Retina (tissue), 1 donor: ENCODE data around the gene BAIAP2.

Source experiments
- DNase-seq: peaks from one replicate; pipeline ENCODE4 v3.0.0-alpha.2; 2016

The BAIAP2 gene

GRCh38 chr17:81128774-81129173 is 93.8 kb downstream of the BAIAP2 start:
- DNase-seq = no peak

DNA sequence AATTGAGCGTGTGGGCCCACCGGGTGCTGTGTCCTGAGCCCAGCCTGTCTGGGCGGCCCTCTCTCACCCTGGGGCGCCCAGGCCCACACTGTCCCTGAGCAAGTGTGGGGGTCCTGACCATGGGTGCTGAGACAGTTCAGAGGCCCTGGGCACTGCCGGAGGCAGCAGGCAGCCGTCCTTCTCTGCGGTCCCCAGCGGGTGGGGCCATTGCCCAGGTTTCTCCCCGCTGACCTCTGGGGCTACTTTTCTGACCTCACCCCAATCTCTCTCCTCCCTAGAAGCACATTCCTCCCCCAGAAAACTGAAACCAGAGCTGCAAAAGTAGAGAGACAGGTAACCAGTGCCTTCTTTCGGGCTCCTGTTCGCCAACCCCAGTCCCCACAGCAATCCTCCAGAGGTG is 94.3 kb downstream of the BAIAP2 start:
- DNase-seq = no peak

GRCh38 chr17:81129711-81130367 is 94.9 kb downstream of the BAIAP2 start:
- no peak for DNase-seq

GRCh38 chr17:81130385-81131361 is 95.7 kb downstream of the BAIAP2 start:
- DNase-seq = no peak

DNA sequence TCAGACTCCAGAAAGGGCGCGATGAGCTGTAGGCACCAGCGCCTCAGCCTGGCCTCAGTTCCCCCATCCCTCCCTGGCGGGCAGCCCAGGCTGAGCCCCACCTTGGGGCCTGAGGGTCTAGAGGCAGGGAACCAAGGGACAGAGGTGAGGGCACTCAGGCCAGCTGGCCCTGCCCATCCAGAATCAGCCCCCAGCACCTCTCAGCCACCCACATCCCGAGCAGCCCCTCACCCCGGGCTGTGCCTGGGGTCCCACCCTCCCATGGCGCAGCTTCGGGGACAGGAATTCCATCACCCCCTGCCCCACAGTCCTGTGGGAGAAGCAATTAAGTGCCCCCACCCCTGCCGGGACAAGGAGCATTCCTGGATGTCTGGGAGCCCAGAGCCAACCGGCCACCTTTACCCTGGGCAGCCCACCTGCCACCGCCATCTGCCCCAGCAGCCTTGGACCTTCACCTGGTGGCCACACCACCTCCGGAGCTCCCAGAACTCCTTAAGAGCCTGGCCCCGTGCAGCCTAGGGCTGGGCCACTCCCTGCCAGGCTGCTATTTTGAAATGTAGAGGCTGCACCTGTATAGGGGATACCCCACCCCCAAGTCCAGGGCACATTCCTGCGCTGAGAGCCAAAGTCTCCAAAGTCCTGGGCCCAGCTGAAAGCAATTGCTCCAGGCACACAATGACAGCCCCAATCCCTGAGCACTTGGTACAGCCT is 96.7 kb downstream of the BAIAP2 start:
- no peak for DNase-seq

GRCh38 chr17:81132197-81132540 is 97.2 kb downstream of the BAIAP2 start:
- DNase-seq = no peak

DNA sequence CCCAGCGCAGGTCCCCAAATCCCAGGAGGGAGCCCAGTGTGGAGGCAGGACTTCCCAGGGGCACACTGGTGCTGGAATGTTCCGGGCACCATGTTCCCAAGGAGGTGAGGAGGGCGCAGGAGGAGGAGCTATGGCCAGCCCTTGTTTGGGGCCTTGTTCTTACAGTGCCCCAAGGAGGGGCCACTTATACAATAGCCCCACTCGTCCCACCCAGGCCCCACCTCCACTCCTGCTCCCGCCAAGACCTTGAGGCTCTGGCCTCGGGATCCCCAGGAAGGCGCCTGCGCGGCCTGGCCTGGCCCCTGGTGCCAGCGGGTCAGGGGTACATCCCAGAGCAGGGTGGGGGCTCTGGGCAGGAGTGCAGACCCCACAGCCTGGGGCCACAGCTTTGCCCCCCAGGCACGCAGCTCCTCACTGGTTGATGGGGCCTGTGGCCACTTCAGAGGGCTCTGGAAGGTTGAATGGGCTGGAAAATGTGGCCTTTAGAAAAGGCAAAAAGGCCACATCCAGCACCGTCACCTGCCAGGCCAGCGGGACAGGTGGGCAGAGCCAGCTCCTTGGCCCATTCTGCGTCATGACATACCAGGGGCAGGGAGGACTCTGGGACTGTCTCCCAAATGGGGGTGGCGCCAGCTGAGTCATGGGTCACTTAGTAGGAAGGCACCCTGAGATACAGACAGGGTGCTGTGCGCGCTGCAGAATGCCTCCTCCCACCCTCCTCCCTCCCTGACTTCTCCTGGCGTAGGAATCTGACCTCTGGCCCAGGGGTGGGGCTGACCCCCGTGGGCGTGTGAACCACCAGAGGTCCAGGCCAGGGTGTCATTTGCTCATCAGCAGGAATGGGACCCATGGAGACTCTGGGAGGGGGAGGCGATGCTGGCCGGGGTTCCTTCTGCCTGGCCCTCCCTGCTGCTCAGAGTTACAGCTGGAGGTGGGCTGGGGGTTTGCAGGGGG is 98.1 kb downstream of the BAIAP2 start:
- DNase-seq = no peak

DNA sequence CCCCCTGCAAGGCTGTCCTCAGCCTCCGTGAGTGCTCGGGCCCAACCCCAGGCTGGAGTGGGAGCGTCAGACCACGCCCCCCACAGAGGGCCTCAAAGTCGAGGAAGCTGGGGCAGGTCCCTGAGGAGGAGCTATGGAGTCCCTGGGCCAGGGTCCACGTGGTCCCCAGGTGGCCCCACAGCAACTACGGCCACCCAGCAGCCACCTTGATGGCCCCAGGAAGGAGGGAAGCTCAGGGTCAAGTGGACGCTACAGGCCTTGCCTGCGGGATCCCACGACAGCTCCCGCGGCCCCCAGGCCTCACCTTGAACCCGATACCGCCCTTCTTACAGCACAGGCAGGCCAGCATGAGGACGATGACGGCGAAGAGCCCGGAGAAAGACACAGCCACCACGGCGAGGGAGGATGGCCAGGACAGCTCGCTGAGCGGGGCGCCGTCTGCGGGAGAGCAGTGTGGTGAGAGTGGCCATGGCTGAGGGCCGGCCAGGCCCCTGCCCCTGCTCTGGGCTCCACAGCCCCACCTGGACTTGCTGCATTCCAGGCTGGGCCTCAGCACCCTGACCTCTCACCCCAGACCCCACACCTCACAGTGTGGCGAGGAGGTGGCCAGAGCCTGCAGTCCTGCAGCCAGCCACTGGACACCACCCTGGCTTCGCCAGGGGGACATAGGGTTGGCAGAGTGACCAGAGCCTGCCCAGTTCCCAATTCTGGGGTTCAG is 99.3 kb downstream of the BAIAP2 start:
- no peak for DNase-seq

GRCh38 chr17:81135505-81136278 is 100.7 kb downstream of the BAIAP2 start:
- no peak for DNase-seq

DNA sequence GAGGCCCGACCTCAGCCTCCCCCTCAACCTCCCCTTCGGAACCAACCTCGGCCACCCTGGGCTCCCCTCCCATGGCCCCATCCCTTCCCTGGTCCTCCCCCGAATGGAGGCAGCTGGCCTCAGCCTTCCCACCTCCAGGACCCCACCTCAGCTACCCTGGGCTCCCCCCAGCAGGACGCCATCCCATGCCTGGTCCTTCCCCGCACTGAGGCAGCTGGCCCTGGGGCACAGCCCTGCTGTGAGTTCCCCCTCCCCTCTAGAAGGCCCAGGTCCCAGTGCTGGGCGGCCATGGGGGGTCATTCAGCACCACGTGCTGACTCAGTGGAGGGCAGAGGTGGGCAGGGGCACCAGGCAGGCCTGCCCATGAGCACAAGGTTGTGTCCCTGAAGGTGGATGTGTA is 101.4 kb downstream of the BAIAP2 start:
- DNase-seq = no peak

- no peak for DNase-seq
These were observed 102.3 kb downstream of the BAIAP2 start for GRCh38 chr17:81137248-81137647.

DNA sequence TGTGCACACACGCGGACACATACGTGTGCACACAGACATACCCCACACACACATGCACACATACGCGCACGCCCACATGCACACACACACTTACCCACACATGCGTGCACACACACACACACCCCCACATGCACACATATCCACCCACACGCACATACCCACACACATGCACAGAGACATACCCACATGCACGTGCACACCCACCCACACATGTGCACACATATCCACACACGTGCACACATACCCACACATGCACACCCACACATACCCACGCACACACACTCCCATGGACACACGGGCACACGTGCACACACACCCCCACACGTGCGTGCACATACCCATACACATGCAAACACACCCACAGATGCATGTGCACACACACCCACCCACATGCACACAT is 103.1 kb downstream of the BAIAP2 start:
- no peak for DNase-seq

GRCh38 chr17:81138500-81138899 is 103.5 kb downstream of the BAIAP2 start:
- no peak for DNase-seq

- no peak for DNase-seq
These were observed 104.5 kb downstream of the BAIAP2 start for GRCh38 chr17:81139428-81139827.

DNA sequence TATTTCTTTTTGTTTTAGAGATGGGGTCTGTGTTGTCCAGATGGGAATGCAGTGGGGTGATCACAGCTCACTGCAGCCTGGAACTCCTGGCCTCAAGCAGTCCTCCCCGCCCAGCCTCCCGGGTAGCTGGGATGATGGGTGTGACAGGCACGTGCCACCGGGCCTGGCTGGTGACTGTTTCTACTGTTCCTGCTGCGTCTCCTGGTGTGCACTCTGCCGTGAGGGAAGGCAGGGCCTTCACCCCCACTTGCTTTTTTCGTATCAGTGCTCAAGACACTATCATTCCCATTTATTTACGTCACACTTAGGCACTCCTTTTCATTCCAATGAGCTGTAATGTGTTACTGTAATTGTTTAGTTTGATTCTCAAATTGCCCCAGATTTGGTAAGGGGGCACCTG is 105.1 kb downstream of the BAIAP2 start:
- no peak for DNase-seq

GRCh38 chr17:81140695-81141094 is 105.7 kb downstream of the BAIAP2 start:
- DNase-seq = no peak

GRCh38 chr17:81142301-81143199 is 107.6 kb downstream of the BAIAP2 start:
- peak; percentile 77 for DNase-seq

- no peak for DNase-seq
These were observed 108.2 kb downstream of the BAIAP2 start for GRCh38 chr17:81143200-81143527.

DNA sequence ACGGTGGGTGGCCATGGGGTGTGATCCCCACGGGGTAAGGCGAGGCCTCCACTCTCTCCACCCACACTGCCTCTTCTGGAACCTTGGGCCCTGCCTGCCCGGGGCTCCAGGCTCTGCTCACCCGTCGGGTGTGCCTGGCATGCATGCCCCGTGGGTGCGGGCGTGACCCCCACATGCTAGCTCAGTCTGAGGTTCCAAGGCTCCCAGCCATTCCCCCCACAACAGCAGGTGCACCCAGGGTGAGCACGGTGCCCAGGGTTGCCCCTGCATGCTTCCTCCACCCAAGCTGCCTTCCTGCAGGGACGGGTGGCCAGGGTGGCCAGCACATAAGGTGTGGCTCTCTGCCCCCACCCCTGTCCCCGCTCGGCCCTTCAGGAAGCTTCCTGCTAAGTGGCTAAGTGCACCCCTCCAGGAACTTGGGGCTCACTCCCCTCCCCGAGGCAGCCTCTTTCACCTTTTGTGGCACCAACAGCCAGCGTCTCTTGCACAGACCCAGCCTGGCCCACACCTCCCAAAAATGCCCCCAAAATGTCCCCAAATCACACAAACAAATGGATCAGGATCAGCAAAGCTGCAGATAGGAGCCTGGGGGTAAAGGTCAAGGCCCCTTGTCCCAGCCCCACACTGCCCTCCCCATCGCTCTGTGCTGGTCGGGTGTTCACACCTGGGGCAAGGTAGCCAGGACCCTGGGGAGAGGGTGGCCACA is 108.9 kb downstream of the BAIAP2 start:
- DNase-seq = no peak
